Right cardiac atrium (tissue), 5 donors: ENCODE measurements around the gene OSBP. TPM values are rescaled to one million over a fixed set of nuclear protein-coding genes. Genes with fewer than 3 reads are reported as not detected.
A peak's percentile ranks its signal among the peaks of the same experiment; 100 is the strongest.
"Not testable (repeated sequence)": the region's sequence is repeated elsewhere in the genome, so short reads cannot be mapped to it uniquely, and the experiment has no call there.

ENCODE experiments used
- ATAC-seq, 2 donors: fragments of 200-7000 bp; cut with Tn5 transposase; one replicate each; pipeline versions ENCODE4 v1.8.0 to v1.9.1; 2020; ENCODE audit warnings: moderate library complexity in 2 of 2, mild to moderate bottlenecking in 1 of 2
- DNase-seq, 3 donors: peaks; one replicate each; pipeline ENCODE4 v3.0.0-alpha.2; 2020
- H3K27ac ChIP-seq: one replicate; pipeline ENCODE4 v1.5.1; 2013; ENCODE audit warnings: mild to moderate bottlenecking, low read length, control low read depth, moderate library complexity
- H3K27me3 ChIP-seq: one replicate; pipeline ENCODE4 v1.6.1; 2013; ENCODE audit not compliant: control insufficient read depth, insufficient read depth
- H3K4me1 ChIP-seq: one replicate; pipeline ENCODE4 v1.6.1; 2013; ENCODE audit warnings: low read length; ENCODE audit not compliant: control insufficient read depth, insufficient read depth
- H3K4me3 ChIP-seq: one replicate; pipeline ENCODE4 v1.5.1; 2013; ENCODE audit warnings: low read length, control low read depth
- H3K9me3 ChIP-seq: one replicate; pipeline ENCODE4 v1.6.1; 2013; ENCODE audit warnings: low read length; ENCODE audit not compliant: control insufficient read depth
- WGBS: extraction: QIAGEN DNeasy Blood & Tissue Kit; methylation state at CpG from one replicate; pipeline ENCODE4 v1.1.7; 2013; 5-methylcytosine and 5-hydroxymethylcytosine counted together
- intact Hi-C, 4 donors: fragments of 100-400 bp; cut with DNase I; formaldehyde crosslinking; loops; one replicate each; pipeline versions ENCODE4 v1.11.0 to v1.14.0; 2022 to 2023
- polyA plus RNA-seq: library from polyadenylated mRNA; stranded (reverse); fragments of 200-250 nt; gene quantifications from one replicate; pipeline ENCODE4 v1.2.3, GENCODE V29; 2013
- total RNA-seq, 4 donors: library from RNA; stranded (reverse); fragmentation: NEBNext Ultra II Directional; extraction: Animal tissue kit (Norgen Biotek cat#: 25700); gene quantifications; one replicate each; pipeline ENCODE4 v1.2.1, GENCODE V29; 2021
- donor health status: healthy with polysubstance abuse.
- donor health status: DM: no; HTN: yes; CAD: no.
- donor health status: DM: no; HTN: no; CAD: no.
- donor health status: DM: no; HTN: yes; CAD: no; lungs with severe emphysema.
- donor health status: DM: yes; HTN: yes; CAD: no.

OSBP gene
- total and polyA plus RNA-seq, 5 donors: 16.2 to 40.6 (median 35.2) TPM

DNA sequence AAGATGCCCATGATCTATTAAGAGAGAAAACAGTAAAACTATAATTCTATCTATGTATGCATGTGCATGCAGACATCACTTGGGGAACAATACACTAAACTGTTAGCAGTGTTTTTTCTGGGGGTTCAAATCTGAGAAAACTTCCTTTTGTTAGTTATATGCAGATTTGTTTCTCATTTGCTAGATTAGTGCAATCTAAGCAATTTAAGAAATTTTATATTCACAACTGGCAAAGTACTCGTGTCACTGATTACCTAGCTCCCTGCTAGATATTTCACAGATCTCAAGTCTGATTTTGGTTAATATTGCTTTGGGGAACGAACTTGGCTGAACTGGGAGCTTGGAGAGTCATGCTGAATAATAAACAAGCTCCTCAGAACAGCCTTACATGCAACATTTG is 14.9 kb upstream of the OSBP start:
- ATAC-seq: no peak
- Histone ChIP-seq H3K27ac (no peak overlapping the region), H3K9me3 (no peaks in the 10 kb centered on the region), H3K27me3 (no peaks in the 10 kb centered on the region), H3K4me1 (no peaks in the 10 kb centered on the region), H3K4me3 (no peak overlapping the region)
- WGBS: 88% methylated on average over 2 of the region's 2 CpGs
- DNase-seq: no peak
- intact Hi-C loops: no loop called here

DNA sequence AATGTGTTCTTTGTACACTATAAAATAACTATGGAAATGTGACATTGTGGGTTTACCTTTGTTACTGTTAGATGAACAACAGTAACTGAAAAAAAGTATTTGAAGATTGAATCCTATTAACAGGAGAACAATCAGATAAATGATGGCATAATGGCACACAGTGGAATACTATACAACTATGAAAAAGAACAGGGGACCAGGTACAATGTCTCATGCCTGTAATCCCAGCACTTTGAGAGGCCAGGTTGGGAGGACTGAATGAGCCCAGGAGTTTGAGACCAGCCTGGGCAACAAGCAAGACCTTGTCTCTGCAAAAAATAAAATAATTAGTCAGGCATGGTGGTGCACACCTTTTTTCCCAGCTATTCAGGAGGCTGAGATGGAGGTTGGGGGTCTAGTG is 14.4 kb upstream of the OSBP start:
- intact Hi-C loops: no loop called here
- Histone ChIP-seq H3K9me3 (no peaks in the 10 kb centered on the region), H3K27ac (no peak overlapping the region), H3K27me3 (no peaks in the 10 kb centered on the region), H3K4me3 (no peak overlapping the region), H3K4me1 (no peaks in the 10 kb centered on the region)
- ATAC-seq: no peak
- DNase-seq: no peak

DNA sequence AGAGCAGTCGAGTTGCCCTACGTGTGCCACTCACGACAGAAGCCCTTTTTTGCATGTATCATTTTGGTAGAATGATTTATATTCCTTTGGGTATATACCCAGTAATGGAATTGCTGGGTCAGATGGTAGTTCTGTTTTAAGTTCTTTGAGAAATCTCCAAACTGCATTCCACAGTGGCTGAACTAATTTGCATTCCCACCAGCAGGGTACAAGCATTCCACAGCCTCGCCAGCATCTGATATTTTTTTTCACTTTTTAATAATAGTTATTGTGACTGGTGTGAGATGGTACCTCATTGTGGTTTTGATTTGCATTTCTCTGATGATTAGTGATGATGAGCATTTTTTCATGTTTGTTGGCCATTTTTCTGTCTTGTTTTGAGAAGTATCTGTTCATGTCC is 11.4 kb upstream of the OSBP start:
- ATAC-seq, H3K27ac ChIP-seq, H3K9me3 ChIP-seq, H3K27me3 ChIP-seq, H3K4me1 ChIP-seq, DNase-seq, intact Hi-C loops, H3K4me3 ChIP-seq: not testable (repeated sequence)
- 89% methylated on average over 4 of the region's 4 CpGs for WGBS

DNA sequence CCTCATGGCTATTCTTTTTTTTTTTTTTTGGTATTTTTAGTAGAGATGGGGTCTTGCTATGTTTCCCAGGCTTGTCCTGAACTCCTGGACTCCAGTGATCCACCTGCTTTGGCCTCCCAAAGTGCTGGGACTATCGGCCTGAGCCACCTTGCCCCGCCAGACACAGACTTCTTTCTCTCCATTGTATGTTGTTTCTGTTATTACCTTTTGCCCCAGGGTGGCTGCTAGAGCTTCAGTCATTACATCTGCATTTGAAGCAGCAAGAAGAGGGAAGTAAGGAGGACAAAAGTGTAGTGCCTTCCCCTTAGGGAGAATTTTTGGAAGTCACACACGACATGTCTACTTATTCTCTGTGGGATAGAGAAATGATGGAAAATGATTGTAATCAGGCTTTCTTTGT is 10.1 kb upstream of the OSBP start:
- WGBS: 81% methylated on average over 3 of the region's 3 CpGs
- H3K4me1 ChIP-seq: no peaks in the 10 kb centered on the region
- no peaks in the 10 kb centered on the region for H3K9me3 ChIP-seq
- intact Hi-C loops: no loop called here
- DNase-seq: no peak
- no peak overlapping the region for H3K27ac ChIP-seq
- ATAC-seq: no peak
- H3K27me3 ChIP-seq: no peaks in the 10 kb centered on the region
- H3K4me3 ChIP-seq: no peak overlapping the region

DNA sequence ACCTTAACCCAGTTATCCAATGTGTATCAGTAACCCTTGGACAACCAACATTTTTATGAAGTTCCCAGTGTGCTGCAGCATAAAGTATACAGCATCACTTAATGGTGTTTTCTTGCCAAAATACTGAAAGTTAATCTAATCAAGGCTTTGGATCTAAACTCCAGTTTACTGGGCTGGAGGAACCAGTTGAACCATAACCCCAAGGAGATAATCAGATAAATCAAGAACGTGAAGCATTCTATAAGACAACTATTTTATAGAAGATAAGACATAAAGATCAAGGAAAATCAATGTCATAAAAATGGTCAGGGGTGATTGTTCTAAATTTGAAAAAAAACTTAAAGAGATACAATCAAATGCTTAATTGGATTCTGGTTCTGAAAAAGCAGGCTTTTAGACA is 2.3 kb upstream of the OSBP start:
- WGBS: 55% methylated on average over 1 of the region's 1 CpG
- intact Hi-C loops: loop anchor here in 2 of 4 donors (10.0 kb wide), 2 partner anchors 53 to 63 kb away; no protein-coding TSS in a partner anchor
- DNase-seq (no peak), ATAC-seq (no peak)
- H3K4me1 ChIP-seq: peaks cover 3% of the 10 kb centered on the region
- no peak overlapping the region for H3K27ac ChIP-seq
- H3K27me3 ChIP-seq: no peaks in the 10 kb centered on the region
- H3K4me3 ChIP-seq: no peak overlapping the region
- H3K9me3 ChIP-seq: no peaks in the 10 kb centered on the region

DNA sequence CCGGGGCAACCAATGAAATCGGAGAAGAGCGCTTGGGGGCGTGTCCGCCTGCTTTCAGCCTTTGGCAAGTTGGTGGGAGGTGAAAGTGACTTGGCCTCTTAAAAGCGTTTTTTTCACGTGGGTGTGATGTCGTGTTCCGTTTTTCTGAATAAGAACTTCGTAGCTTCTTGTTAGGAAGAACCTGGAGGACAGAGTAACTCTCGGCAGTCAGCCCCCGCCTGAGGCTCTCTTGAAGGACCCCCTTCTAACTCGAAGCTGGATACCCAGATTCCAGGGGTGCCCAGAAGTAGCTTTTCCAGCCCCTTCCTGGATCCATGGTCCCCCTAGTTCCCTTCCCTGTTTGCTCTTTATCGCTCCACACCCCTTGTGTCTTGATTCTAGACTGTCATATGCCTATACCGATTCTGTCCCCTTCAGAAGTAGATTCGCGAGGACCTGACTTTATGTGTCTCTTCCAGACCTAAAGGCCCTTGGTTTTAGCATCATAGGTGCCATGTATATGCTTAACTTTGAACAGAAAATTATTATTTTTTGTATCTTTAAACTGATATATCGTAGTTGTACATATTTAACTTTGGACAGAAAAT is 915 bp upstream of the OSBP start:
- H3K4me3 ChIP-seq: peak overlapping the region; percentile 79
- peak overlapping the region; percentile 98 for H3K27ac ChIP-seq
- H3K9me3 ChIP-seq: no peaks in the 10 kb centered on the region
- H3K27me3 ChIP-seq: no peaks in the 10 kb centered on the region
- WGBS: 10% methylated on average over 18 of the region's 18 CpGs
- H3K4me1 ChIP-seq: peaks cover 7% of the 10 kb centered on the region
- ATAC-seq (no peak), DNase-seq (peak; percentile 97 to 98 (median 97))
- intact Hi-C loops: loop anchor here in 2 of 4 donors (10.0 kb wide), 2 partner anchors 52 to 62 kb away; no protein-coding TSS in a partner anchor

DNA sequence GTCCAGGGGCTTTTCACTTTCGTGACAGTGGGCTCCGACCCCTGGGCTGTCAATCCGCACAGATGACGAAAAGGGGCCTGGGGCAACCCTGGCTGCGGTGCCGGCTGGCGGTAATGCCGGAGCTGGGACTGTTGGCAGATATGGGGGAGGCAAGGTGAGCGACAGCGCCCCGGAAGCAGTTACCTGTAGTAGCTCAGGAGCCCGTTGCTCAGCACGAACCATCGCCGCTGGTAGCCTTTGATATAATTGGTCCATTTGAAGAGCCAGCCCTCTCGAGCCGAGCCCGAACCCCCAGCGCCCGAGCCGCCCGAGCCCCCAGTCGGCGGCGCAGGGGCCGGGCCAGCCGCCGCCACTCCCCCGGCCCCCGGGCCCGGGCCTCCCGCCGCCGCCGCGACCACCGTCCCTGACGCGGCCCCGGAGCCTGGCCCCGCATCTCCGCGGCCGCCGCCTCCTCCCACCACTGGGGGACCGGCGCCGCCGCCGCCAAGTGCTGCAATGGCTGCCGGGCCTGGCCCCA is 396 bp downstream of the OSBP start:
- under 1% methylated on average over 51 of the region's 51 CpGs for WGBS
- peak; percentile 37 to 79 (median 69) for DNase-seq
- intact Hi-C loops: loop anchor here in 2 of 4 donors (10.0 kb wide), 2 partner anchors 50 to 60 kb away; no protein-coding TSS in a partner anchor
- no peak for ATAC-seq
- Histone ChIP-seq H3K9me3 (no peaks in the 10 kb centered on the region), H3K27ac (peak overlapping the region; percentile 91), H3K4me1 (peaks cover 7% of the 10 kb centered on the region), H3K4me3 (peak overlapping the region; percentile 81), H3K27me3 (no peaks in the 10 kb centered on the region)

DNA sequence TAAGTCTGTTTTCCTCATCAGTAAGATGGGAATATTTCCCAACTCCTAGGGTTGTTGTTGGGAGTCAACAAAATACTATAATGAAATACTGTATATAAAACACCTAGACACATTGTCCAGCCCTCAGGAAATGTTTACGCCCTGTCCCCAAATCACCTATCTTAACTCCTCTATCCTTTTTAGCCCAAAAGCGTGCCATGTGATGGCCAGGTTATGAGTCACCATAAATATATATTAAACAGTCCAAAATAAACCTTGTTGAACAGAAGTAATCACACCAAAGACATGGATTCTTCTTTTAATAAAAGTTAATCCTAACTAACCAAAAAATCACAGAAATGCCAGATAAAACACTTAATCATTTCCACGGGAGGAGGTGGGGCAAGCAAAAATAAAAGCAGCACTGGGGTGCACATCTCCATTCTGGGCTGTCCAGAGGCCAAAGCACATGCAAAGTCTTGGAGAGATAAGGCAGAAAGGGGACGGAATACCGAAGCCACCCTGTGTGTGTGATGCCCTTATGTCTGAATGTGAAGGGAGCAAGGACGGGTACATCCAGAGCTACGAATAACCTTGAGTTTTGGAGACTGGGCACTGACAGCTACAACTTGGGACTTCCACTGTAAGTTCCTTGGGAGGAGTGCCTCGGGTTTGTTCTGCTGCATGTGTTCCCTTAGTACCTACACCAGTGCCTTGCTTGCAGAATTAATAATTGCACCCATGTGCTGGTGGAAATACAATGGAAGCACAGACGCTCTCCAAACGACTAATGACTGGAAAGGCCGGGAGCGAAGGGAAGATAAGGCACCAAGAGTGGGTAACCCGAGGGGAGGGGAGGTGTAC is 1.1 kb downstream of the OSBP start:
- Histone ChIP-seq H3K4me3 (peak overlapping the region; percentile 81), H3K9me3 (no peaks in the 10 kb centered on the region), H3K4me1 (peaks cover 7% of the 10 kb centered on the region), H3K27me3 (no peaks in the 10 kb centered on the region), H3K27ac (peak overlapping the region; percentile 91)
- intact Hi-C loops: loop anchor here in 2 of 4 donors (10.0 kb wide), 2 partner anchors 50 to 60 kb away; no protein-coding TSS in a partner anchor
- WGBS: 8% methylated on average over 13 of the region's 13 CpGs
- DNase-seq (no peak), ATAC-seq (no peak)

DNA sequence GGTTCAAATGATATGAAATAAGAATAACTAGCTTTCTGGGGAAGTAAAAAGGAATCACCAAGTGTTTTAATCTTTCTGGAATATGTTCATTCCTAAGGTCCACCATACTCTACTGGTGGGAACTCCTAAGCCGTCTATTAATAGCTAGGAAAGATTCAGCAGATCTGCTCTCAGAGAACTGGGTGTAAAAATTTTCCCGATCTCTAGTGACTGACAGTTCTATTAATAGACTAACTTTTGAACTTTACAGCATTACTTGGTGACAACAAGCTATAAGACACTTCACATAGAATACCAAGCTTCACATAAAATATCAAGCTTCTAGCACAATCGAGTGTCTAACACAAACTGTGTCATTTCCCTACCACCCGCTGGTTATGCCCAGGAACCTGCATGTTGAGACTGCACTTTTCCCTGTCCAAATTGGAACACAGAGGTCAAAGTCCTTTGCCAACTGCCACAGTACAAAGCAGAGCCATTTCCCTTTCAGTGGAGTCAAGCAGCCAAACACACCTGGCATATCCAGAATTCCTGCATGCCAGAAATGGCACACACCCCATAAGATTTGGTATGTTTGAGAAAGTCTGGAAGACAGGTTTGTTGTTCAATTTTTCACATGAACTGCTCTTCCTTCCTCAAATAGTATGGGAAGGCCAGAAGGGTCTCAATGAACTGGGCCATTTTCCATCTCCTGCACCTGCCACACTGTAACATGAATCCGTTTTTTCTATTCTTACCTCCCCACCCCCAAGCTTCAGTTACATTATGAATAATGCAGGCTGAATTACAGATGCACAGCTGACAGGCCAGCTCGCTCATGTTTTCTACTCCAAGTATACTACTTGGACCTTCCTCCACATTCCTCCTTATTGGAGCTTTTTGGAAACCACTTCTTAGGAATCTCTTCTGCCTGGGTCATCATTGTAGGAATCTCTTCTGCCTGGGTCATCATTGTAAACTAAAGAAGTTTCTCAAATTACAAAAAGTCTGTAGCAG is 3.7 kb downstream of the OSBP start:
- WGBS: 45% methylated on average over 6 of the region's 6 CpGs
- intact Hi-C loops: loop anchor here in 2 of 4 donors (10.0 kb wide), 2 partner anchors 47 to 57 kb away; no protein-coding TSS in a partner anchor

DNA sequence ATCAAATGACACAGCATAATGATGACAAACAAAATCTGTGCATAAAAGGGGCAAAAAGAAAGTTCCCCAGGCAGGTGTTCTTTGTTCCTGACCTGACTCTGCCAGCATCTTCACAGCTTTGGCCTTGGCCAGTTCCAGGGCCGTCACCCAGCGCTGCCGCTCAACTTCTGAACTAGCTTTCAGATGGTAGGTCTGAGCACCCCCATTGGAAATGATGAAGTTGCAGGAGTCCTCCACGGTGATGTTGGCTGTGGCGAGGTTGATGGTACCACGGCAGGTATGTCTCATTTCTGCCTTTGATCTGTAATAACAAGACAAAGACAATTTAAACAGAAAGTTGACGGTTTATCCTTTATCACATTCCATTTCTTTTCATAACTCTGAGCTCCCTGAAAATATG is 5.3 kb downstream of the OSBP start:
- Histone ChIP-seq H3K27ac (no peak overlapping the region), H3K27me3 (no peaks in the 10 kb centered on the region), H3K4me1 (peaks cover 13% of the 10 kb centered on the region), H3K9me3 (no peaks in the 10 kb centered on the region), H3K4me3 (no peak overlapping the region)
- DNase-seq: peak in 1 of 3 donors; percentile 46
- WGBS: 94% methylated on average over 7 of the region's 7 CpGs
- no peak for ATAC-seq
- intact Hi-C loops: loop anchor here in 2 of 4 donors (10.0 kb wide), 2 partner anchors 45 to 55 kb away; no protein-coding TSS in a partner anchor

More for the DNA sequence above, 3.7 kb downstream of the OSBP start:
- Histone ChIP-seq H3K4me1 (peaks cover 13% of the 10 kb centered on the region), H3K4me3 (peak overlapping the region; percentile 7), H3K27me3 (no peaks in the 10 kb centered on the region), H3K9me3 (no peaks in the 10 kb centered on the region), H3K27ac (peak overlapping the region; percentile 94)
- DNase-seq: no peak
- no peak for ATAC-seq
